ENCODE data around the gene SEMA5B.

The SEMA5B gene

DNA sequence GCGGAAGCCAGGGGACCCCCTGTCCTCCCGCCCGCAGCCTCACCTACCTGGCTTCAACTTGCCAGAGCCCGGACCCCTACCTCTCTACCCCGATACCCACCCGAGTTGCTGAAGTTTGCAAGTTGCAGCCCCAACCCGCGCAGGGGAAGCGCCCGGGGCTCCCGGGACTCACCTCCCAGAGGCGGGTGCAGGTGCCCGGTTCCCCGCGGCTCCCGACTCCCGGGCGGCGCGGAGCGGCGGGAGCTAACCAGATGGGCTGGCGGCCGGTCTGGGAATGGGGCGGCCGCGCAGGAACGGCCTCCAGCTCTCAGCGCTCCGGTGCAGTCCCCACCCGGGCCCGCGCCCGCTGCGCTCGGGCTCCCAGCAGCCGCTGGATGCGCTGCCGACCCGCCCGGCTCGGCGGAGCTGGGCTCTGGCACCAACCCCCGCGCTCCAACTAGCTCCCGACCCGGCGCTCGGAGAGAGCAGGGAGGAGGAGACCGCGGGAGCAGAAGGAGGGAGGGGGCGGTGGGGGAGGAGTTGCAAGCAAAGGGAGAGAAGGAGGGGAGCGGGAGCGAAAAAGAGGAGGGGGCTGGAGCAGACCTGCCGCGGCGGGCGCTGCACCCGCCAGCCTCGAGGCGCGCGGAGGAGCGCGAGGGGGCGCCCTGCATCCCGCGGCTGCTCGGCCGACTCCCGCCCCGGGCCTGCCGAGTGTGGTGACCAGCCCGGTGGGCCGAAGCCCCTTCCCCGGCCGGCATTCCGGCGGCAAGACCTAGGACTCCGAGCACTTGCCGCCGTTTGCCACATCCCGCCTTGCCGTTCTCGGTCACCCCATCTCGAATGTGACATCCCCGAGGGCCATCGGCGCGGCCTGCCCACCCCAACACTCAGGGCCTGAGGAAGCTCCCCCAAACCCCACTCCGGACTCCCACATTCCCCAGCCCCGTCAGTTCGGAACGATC lies at the start of gene SEMA5B:
Gene SEMA5B, minus strand, starts transcription at position 472 of the 941 bp plus-strand sequence. CDS start 66,500 bp downstream, outside the sequence.
- H3K4me3 ChIP-seq (ENCODE audit: low read depth, low read length), result peak within 1 kb of the TSS; percentile 45
- TF ChIP-seq, protein P1, sequence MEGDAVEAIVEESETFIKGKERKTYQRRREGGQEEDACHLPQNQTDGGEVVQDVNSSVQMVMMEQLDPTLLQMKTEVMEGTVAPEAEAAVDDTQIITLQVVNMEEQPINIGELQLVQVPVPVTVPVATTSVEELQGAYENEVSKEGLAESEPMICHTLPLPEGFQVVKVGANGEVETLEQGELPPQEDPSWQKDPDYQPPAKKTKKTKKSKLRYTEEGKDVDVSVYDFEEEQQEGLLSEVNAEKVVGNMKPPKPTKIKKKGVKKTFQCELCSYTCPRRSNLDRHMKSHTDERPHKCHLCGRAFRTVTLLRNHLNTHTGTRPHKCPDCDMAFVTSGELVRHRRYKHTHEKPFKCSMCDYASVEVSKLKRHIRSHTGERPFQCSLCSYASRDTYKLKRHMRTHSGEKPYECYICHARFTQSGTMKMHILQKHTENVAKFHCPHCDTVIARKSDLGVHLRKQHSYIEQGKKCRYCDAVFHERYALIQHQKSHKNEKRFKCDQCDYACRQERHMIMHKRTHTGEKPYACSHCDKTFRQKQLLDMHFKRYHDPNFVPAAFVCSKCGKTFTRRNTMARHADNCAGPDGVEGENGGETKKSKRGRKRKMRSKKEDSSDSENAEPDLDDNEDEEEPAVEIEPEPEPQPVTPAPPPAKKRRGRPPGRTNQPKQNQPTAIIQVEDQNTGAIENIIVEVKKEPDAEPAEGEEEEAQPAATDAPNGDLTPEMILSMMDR (IDR thresholded peaks at IDR 0.05; ENCODE audit: low read depth, low read length), result no peak

DNA sequence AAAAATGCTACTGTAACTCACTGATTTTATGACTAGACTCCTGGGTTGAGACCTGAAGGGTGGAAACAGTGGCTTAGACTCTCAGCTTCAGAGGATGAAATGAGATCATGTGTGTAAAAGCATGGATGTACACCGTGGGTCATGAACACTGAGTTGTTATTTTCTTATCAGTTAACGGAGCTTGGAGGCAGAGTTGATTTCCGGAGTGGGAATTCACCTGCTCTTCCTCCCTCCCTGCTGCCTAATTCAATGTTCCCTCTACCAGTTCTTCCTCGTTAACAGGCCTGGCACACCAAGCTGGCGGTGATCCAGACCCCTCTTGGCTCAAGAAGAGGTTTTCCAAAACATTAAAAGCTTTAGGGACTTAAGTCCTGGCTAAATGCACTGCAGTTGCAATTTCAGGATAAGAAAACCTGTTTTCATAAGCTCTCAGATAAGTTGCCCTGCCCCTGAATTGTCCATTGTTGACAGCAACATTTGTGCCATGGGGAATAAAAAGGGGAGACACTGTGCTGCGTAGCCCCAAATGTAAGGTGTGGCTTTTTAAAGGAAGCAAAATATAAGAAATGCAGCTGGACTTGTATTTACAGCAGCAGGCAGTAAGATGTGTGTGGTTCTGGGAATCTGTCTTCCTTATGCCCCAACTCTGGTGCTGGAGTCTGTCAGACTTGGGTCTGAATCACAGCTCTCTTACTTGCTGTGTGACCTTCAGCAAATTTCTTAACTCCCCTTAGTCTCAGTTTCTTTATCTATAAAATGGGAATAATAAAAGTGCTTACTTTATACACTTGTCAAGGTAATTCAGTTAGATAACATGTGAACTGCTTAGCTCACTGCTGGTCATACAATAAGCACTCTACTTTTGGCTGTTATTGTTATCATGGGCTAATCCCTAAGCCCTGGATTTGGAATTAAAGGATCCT lies 49.2 kb upstream of the SEMA5B start:
- TF ChIP-seq, protein P1 (IDR thresholded peaks at IDR 0.05; ENCODE audit: low read depth, low read length), result no peak
- no peak overlapping the region for H3K4me3 ChIP-seq (ENCODE audit: low read depth, low read length)

- H3K4me3 ChIP-seq (ENCODE audit: low read depth, low read length), result no peak overlapping the region
- TF ChIP-seq, protein P1 (IDR thresholded peaks at IDR 0.05; ENCODE audit: low read depth, low read length), result no peak
Measured at GRCh38 chr3:123076112-123076495, 48.5 kb upstream of the SEMA5B start.

- TF ChIP-seq, protein P1 (IDR thresholded peaks at IDR 0.05; ENCODE audit: low read depth, low read length), result no peak
- no peak overlapping the region for H3K4me3 ChIP-seq (ENCODE audit: low read depth, low read length)
Measured at GRCh38 chr3:123075359-123075758, 47.8 kb upstream of the SEMA5B start.

DNA sequence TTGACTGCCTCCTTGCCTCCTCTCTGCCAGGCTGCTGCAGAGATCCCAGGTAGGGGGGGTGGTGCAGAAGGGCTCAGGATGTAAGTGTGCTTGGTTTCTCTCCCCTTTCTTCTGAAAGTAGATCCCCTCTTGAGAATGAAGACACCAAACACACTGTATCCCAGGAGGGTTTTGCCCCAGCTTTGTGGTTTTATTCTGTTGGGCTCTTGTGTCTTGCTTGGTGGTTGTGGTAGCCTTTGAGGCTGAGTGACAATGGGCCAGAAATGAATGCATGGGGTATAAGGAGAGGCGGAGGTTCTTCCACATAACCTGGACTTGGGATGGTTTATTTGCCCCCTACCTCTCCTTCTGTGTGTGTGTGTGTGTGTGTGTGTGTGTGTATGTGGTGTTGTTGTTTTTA lies 45.0 kb upstream of the SEMA5B start:
- TF ChIP-seq, protein P1 (IDR thresholded peaks at IDR 0.05; ENCODE audit: low read depth, low read length), result no peak

DNA sequence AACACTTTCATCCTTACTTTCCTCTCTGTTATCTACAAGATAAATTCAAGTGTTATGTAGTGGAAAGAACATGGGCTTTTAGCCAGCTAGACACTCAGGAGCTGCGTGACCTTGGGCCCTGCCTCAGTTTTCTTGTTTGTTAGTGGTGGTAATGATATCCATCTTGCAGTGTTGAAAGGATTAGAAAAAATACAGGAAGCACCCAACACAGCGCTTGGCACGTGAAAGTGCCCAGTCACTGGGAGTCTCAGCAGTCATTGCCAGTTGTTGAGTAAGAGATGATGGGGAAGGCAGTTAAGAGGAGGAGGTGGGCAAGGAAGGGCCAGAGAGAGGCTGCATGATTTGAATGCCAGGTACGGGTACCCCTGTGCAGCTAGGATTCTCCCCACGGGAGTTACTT lies 44.6 kb upstream of the SEMA5B start:
- no peak overlapping the region for H3K4me3 ChIP-seq (ENCODE audit: low read depth, low read length)

More for the DNA sequence above, 45.0 kb upstream of the SEMA5B start:
- H3K4me3 ChIP-seq (ENCODE audit: low read depth, low read length), result no peak overlapping the region

More for the DNA sequence above, 44.6 kb upstream of the SEMA5B start:
- TF ChIP-seq, protein P1 (IDR thresholded peaks at IDR 0.05; ENCODE audit: low read depth, low read length), result no peak

Data from WI38 (cell line).